ENCODE results near the gene SIPA1L3.
"Not testable (repeated sequence)": the region's sequence is repeated elsewhere in the genome, so short reads cannot be mapped to it uniquely, and the experiment has no call there.

The SIPA1L3 gene

DNA sequence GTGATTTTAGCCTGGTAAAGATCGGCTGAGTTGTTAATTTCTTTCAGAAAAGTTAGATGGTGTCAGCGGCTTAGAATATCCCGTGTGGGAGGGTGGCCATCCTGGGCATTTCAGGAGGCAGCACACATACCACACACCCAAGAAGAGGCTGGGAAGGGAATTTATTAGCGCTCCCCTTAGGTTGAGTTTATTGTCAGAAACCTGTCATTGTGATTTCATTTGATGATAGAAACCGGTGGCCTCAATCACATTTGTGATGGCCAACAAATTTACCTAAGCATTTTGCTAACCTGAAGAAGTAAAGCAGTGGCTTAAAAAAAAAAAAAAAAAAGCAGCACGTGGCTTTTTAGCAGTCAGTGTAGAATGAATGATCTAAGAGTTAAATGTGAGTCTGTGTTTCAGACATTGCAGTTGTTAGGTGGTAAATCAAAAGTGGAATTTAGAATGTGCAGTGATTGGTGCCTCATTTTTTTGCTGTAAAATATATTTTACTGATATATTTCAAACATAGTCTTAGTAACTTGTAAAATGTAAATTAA is 2.7 kb downstream of the SIPA1L3 start:
- DNase-seq, result no peak

DNA sequence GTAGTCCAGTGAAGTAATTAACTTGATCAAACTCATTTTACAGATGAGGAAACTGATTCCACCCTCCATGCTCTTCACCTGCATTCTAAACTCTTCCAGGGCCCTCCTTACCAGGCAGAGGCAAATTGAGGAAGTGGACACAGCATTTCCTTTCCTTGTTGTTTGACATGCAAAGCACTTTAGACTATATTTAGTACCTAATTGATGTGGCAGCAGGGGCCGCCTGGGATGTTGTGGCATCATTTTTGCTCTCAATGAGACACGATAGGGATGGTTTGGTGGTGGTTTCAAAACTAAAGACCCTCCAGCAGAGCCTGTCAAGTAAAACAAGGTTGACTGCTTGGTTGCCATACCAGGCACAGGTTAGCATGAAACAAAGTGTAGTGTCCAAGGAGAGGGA is 7.9 kb downstream of the SIPA1L3 start:
- no peak for DNase-seq

DNA sequence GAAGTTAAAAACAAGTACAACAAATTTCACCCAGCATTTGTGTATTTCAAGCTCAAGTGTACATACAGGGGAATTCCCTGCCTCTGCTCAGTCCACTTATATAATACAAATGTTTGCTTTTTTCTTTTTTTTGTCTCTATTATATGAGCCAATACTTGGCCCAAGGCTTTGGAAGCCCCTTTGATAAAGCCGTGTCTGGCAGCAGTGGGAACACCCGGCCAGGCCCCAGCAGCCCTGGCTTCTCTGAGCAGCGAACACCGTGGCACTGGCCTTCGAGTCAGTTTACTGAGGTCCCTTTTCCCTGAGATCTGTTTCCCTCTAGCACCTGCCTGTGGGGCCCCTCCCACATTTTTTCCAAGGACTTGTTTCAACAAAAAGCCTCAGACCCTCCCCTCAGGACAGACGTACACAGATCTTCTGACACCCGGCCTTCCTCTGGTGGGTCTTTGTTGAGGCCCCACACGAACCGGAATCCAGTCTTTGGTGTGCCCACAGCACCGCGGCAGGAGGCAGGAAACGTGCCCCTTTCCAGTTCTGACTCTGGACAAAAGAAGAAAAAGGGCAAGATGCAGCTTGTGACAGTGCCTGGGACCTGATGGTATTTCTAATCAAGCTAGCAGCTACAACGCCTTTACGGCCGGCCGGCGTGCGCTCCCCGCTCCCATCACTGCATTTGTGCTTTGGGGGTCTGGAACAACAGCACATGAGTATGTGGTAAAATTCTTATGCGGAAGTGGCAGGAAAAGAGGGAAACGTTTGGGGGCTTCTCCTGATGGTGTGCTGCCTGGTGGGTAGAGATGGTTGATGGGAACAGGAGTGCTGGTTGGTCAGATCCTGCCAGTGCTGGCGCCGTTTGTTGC is 13.8 kb downstream of the SIPA1L3 start:
- no peak for DNase-seq

- DNase-seq, result not testable (repeated sequence)
These were observed 17.6 kb downstream of the SIPA1L3 start for GRCh38 chr19:37924573-37924972.

DNA sequence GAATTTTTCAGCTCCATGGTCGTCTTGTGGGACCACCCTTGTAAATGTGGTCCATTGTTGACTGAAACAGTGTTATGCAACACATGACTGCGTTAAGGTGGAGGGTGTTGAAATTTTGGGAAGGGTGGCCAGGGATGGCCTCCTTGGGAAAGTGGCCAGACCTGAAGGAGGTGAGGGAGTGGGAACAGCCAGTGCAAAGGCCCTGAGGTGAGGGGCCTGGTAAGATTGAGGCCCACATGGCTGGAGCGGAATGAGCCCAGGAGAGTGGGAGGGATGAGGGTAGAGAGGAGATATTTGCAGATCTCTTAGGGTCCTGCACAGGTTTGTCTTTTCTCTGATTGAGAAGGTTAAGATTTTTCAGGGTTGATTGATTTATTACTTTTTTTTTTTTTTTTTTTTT is 18.2 kb downstream of the SIPA1L3 start:
- no peak for DNase-seq

DNA sequence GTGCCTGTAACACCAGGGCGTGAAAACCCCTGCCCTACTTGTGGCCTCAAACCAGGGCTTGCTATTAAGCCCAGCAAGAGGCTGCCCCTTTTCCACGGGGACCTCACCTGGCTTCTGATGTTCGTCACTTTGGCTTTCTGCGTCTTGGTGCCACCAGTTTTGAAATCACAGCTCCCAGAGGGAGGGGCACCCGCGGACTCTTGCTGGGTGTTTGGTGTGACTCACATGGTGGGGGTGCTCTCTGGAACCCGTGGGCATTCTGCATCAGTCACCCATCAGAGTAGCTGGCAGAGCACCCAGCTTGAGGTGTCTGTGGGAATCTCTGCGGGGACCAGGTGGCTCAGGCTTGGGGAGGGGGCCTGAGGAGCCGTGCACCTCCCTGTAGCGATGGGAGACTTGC is 19.2 kb downstream of the SIPA1L3 start:
- no peak for DNase-seq

- DNase-seq, result no peak
These were observed 19.7 kb downstream of the SIPA1L3 start for GRCh38 chr19:37926711-37927110.

- DNase-seq, result no peak
These were observed 21.7 kb downstream of the SIPA1L3 start for GRCh38 chr19:37928527-37929286.

- no peak for DNase-seq
These were observed 22.4 kb downstream of the SIPA1L3 start for GRCh38 chr19:37929355-37929923.

GRCh38 chr19:37930416-37930815 is 23.4 kb downstream of the SIPA1L3 start:
- no peak for DNase-seq

DNA sequence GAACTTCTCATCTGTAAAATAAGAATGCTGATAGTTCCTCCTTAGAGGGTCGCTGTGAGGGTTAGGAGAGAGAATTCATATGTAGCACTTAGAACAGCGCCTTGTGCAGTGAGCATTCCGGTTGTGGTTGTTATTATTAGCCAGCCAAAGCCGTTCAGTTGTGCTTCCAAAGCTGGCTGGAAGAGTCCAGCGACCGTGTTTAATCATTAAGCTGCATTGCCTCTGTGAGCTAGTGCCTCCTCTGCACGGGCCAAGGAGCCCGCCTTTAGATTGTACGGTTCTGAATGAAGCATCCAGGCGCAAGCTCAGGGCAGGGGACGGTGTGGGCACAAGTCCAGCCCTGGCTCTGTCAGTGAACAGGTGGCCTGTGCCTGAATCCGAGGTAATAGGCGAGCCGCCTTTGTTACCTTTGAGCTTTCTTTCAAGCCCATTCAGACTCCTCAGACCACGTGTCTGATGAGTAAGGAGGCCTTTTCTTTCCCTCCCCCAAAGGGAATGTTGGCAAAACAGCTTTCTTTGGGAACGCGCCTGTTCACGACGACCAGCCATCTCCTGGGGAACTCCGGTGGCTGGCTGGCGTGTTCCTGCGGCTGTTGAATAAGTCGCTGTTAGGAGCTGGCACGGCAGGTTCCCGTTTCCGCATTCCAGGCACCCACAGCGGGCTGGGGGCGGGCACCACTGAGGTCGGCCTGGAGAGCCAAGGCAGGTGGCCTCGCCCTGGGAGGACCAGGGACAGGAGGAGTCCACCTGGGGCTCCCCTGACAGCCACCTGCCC is 25.1 kb downstream of the SIPA1L3 start:
- DNase-seq, result no peak

DNA sequence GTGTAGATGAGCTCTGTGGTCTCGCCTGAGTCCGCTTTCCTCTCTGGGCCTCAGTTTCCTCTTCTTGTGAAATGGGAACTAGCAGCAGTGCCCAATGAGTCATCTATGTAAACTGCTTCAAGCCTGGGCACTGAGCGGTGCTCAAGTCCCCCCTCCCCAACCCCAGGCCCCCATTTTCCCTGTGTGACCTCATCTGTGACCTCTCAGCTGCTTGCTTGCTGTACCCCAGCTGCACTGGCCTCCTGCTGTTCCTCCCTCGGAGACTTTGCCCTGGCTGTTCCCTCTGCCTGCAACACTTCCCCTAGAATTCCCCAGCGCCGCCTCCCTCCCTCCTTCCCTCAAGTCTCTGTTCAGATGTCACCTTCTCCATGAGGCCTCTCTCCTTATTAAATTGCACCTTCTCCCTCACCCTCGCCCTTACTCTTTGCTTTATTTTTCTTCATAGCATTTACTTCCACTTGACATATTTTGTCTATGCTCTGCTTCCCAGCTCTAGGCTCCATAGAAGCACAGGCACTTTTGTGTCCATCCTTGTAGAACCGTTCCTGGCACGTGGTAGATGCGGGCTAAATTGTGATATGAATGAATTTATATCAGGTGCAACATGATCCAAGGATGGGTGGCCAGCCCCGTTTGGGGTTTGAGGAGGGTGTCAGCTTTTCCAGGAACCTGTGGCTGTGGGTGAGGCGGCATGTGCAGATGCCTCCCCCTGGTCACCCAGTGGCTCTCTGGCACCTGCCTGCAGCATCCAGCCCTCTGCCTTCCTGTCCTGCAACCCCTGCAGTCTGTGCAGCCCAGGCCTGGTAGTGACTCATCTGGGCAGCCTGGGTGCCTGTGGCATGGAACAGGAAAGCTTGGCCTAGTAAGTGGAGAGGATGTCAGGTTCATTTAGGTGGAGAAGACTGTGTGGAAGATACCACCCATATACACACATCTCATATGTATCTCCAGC is 26.3 kb downstream of the SIPA1L3 start:
- DNase-seq, result no peak

GRCh38 chr19:37933937-37934358 is 26.9 kb downstream of the SIPA1L3 start:
- no peak for DNase-seq

DNA sequence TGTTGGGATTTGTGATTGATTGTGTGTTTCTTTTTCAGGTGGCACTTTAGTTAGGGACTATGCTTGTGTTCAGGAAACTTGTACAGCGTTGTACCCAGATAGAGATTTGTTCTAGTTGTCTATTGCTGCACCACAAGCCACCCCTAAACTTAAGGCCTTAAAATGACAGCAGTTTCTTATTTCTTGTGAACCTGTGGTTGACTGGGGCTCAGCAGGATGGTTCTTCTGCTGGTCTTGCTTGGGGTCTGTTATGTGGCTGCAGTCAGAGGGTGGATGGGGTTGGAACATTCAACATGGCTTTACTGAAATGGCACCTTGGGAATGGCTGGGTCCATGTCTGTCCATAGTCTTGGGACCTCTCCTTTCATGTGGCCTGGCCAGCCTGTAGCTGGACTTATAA is 28.3 kb downstream of the SIPA1L3 start:
- DNase-seq, result no peak

- DNase-seq, result no peak
These were observed 29.2 kb downstream of the SIPA1L3 start for GRCh38 chr19:37936166-37936565.

DNA sequence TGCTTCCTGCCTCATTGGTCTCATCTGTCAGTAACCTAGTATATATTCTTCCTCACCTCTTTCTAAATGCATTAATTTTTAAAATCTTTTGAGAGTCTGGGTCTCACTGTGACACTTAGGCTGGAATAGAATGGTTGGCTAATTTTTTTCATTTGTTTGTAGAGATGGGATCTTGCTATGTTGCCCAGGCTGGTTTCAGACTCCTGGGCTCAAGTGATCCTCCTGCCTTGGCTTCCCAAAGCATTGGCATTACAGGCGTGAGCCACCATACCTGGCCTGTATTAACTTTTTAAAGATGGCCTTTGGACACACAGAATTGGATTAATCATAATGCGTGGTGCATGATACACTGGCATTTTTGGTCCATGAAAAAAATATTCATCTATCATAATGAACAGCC is 29.9 kb downstream of the SIPA1L3 start:
- no peak for DNase-seq

DNA sequence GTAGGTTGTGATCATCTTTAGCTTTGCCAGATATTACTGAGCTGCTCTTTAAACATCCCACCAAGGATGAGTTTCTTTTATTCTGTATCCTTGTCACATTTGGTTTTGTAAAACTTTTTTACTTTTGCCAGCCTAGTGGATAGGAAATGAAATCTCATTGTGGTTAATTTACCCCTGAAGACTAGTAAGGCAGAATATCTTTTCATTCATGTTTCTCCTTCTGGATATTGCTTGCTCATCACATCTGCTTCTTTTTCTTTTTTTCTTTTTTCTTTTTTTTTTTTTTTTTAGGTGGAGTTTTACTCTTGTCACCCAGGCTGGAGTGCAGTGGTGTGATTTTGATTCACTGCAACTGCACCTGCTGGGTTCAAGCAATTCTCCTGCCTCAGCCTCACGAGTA is 31.3 kb downstream of the SIPA1L3 start:
- DNase-seq, result no peak

DNA sequence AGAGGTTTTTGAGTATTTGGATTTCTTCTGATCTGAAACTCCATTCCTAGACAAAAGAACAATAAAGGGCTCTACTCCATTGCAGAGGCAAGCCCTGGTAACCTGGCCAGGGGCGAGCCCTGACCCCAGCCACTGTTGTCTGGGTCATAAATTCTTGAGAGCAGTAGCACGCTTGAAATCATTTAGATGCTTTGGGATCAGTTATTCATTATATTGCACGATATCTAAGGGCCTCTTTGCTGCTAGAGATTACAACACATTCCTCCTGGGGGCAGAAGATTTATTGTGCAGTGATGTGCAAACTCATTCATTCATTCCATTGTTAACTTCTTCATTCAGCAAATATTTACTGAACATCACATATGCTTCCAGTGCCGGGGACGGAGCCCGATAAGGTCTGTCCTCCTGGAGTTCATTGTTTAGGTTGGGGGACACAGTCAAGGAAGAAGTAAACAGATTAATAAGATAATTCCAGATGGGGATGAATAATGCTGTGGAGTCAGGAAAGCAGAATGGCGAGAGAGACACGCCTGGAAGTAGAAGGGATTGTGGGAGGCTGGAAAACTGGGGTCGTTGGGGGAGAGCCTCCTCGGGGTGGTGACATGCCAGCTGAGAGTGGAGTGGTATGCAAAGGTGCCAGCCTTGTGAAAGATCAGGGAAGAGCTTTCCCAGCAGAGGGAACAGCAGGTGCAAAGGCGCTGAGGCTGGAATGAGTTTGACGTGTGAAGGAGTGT is 34.9 kb downstream of the SIPA1L3 start:
- no peak for DNase-seq

GRCh38 chr19:37942516-37942902 is 35.5 kb downstream of the SIPA1L3 start:
- no peak for DNase-seq

GRCh38 chr19:37943480-37943879 is 36.5 kb downstream of the SIPA1L3 start:
- DNase-seq, result no peak

DNA sequence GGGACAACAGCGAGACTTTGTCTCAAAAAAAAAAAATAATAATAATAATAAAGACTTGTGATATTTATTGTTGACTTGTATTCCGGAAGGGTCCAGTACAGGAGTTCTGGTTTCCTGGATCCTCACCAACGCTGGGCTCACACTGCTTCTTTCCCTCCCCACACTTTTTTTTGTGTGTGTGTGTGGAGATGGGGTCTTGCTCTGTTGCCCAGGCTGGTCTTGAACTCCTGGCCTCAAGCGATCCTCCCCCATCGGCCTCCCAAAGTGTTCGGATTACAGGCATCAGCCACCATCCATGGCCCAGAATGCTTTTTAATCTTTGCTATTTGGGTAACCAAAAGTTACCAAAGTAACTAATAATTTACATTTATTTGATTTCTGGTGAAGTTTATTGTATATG is 39.1 kb downstream of the SIPA1L3 start:
- no peak for DNase-seq
